NB4 (cell line): ENCODE data around the gene GRIK4.

ENCODE experiments used
- DNase-seq: peaks from one replicate; pipeline ENCODE4 v3.0.0; 2010; ENCODE audit warnings: low read depth
- H3K4me3 ChIP-seq: one replicate; pipeline ENCODE4 v1.5.1; 2011; ENCODE audit warnings: mild to moderate bottlenecking, low read depth, low read length, moderate library complexity
- CTCF ChIP-seq: IDR thresholded peaks from one replicate; pipeline ENCODE4 v1.5.1; 2012; ENCODE audit warnings: low read depth, low read length
- MAX ChIP-seq: IDR thresholded peaks from 2 replicates; pipeline ENCODE4 v1.6.1; 2011; ENCODE audit warnings: low read depth, low read length
- MYC ChIP-seq: IDR thresholded peaks from 2 replicates; pipeline ENCODE4 v1.6.1; 2011; ENCODE audit warnings: low read depth, low read length
- POLR2A ChIP-seq: IDR thresholded peaks from 2 replicates; pipeline ENCODE4 v1.6.1; 2011; ENCODE audit warnings: mild to moderate bottlenecking; ENCODE audit not compliant: insufficient read length; ENCODE audit errors: extremely low read depth

Gene GRIK4

GRCh38 chr11:120819437-120820365, 308.2 kb downstream of the GRIK4 start:
- TF ChIP-seq MAX (no peak), POLR2A (no peak), MYC (no peak)
- H3K4me3 ChIP-seq = no peak overlapping the region
- no peak for DNase-seq

GRCh38 chr11:120823159-120823558, 311.6 kb downstream of the GRIK4 start:
- no peak for DNase-seq
- H3K4me3 ChIP-seq = no peak overlapping the region
- TF ChIP-seq POLR2A (no peak), MYC (no peak), CTCF (no peak), MAX (no peak)

- no peak overlapping the region for H3K4me3 ChIP-seq
- TF ChIP-seq CTCF (no peak), MYC (no peak), MAX (no peak), POLR2A (no peak)
- no peak for DNase-seq
These were observed 312.7 kb downstream of the GRIK4 start for GRCh38 chr11:120824242-120824641.

GRCh38 chr11:120827198-120827597, 315.6 kb downstream of the GRIK4 start:
- H3K4me3 ChIP-seq = no peak overlapping the region
- TF ChIP-seq POLR2A = no peak
- TF ChIP-seq CTCF = no peak
- TF ChIP-seq MAX = no peak
- no peak for TF ChIP-seq MYC
- no peak for DNase-seq

- DNase-seq = no peak
- H3K4me3 ChIP-seq = no peak overlapping the region
- no peak for TF ChIP-seq POLR2A
- TF ChIP-seq CTCF = no peak
- no peak for TF ChIP-seq MYC
- TF ChIP-seq MAX = no peak
These were observed 316.3 kb downstream of the GRIK4 start for GRCh38 chr11:120827820-120828219.

- TF ChIP-seq POLR2A (no peak), MAX (no peak), CTCF (no peak), MYC (no peak)
- no peak overlapping the region for H3K4me3 ChIP-seq
- DNase-seq = no peak
These were observed 317.3 kb downstream of the GRIK4 start for GRCh38 chr11:120828847-120829246.
